Transverse colon (tissue), 4 donors: ENCODE data around the gene APOL5. TPM values are rescaled to one million over a fixed set of nuclear protein-coding genes. Genes with fewer than 3 reads are reported as not detected.

Source experiments
- DNase-seq: peaks from one replicate; pipeline ENCODE4 v3.0.0-alpha.2; 2019
- H3K27ac ChIP-seq, 4 donors: fragments of 200-600 bp; sonication (generic); 2 replicates each; pipeline ENCODE4 v1.5.1; 2016 to 2018; ENCODE audit warnings: inconsistent platforms in 4 of 4
- H3K27me3 ChIP-seq: fragments of 200-600 bp; sonication (generic); 2 replicates; pipeline ENCODE4 v1.5.1; 2017; ENCODE audit warnings: inconsistent platforms
- H3K36me3 ChIP-seq, 4 donors: fragments of 200-600 bp; sonication (generic); 2 replicates each; pipeline ENCODE4 v1.5.1; 2017 to 2019; ENCODE audit warnings: inconsistent platforms in 4 of 4
- H3K4me1 ChIP-seq, 4 donors: fragments of 200-600 bp; sonication (generic); 2 replicates each; pipeline ENCODE4 v1.5.1; 2017 to 2020; ENCODE audit warnings: inconsistent platforms in 4 of 4
- H3K4me3 ChIP-seq, 4 donors: fragments of 200-600 bp; sonication (generic); 1 replicate in 1 of 4; 2 replicates in 3 of 4; pipeline versions ENCODE4 v1.5.1 to v1.6.1; 2017 to 2019; ENCODE audit warnings: inconsistent platforms in 4 of 4
- H3K9me3 ChIP-seq, 2 donors: fragments of 200-600 bp; sonication (generic); 2 replicates each; pipeline ENCODE4 v1.5.1; 2017 to 2019; ENCODE audit warnings: inconsistent platforms in 2 of 2
- CTCF ChIP-seq, 5 experiments: fragments of 200-600 bp in 3 of 5; fragments of 450-650 bp in 2 of 5; sonication (generic) in 3 of 5; IDR thresholded peaks; 1 replicate in 2 of 5; 2 replicates in 3 of 5; pipeline ENCODE4 v1.5.1; 2016 to 2017; ENCODE audit warnings: antibody characterized with exemption in 5 of 5, inconsistent platforms in 3 of 5, mild to moderate bottlenecking in 2 of 5, moderate library complexity in 1 of 5
- EP300 ChIP-seq: sonication (generic); formaldehyde crosslinking; IDR thresholded peaks from one replicate; pipeline ENCODE4 v1.6.1; 2017; ENCODE audit warnings: antibody characterized with exemption, low read depth
- POLR2A ChIP-seq: fragments of 450-650 bp; IDR thresholded peaks from one replicate; pipeline ENCODE4 v1.6.1; 2016; ENCODE audit warnings: antibody characterized with exemption, mild to moderate bottlenecking, moderate library complexity
- POLR2AphosphoS5 ChIP-seq, 3 donors: sonication (generic); formaldehyde crosslinking; IDR thresholded peaks; one replicate each; pipeline ENCODE4 v1.6.1; 2016; ENCODE audit warnings: antibody characterized with exemption in 3 of 3
- WGBS, 2 donors: methylation state at CpG; one replicate each; pipeline ENCODE4 v1.1.5; 2018; ENCODE audit warnings: low coverage in 1 of 2; 5-methylcytosine and 5-hydroxymethylcytosine counted together
- in situ Hi-C, 4 donors: fragments of 200-750 bp; cut with MboI; loops; one replicate each; pipeline versions ENCODE4 v1.15.0 to v1.15.1; 2017; ENCODE audit warnings: low sequenced_read_pairs in 3 of 4, low pct_ligation_motif_present in 1 of 4, low pct_unique_long_range_greater_than_20kb in 1 of 4
- intact Hi-C: fragments of 100-400 bp; cut with DNase I; formaldehyde crosslinking; loops from one replicate; pipeline ENCODE4 v1.15.1; 2023; ENCODE audit warnings: low total_unique reads
- total RNA-seq, 4 donors: library from RNA; depleted of rRNA; stranded (reverse); fragments of >200 nt; gene quantifications; one replicate each; pipeline ENCODE4 v1.1.0, GENCODE V29; 2016

APOL5 gene
- total RNA-seq, 4 donors from 2014 or later = not detected

GRCh38 chr22:35681454-35682052 lies 36.1 kb upstream of the APOL5 start:
- TF ChIP-seq POLR2A (no peak), CTCF (IDR thresholded peaks at IDR 0.05) (no peak), EP300 (no peak), POLR2AphosphoS5 (IDR thresholded peaks at IDR 0.05) (no peak)
- no peak for DNase-seq
- intact Hi-C loops = no loop called here
- H3K4me3 ChIP-seq = no peak overlapping the region
- no peaks in the 10 kb centered on the region for H3K4me1 ChIP-seq
- H3K27me3 ChIP-seq = no peaks in the 10 kb centered on the region
- H3K36me3 ChIP-seq = no peaks in the 10 kb centered on the region
- no peaks in the 10 kb centered on the region for H3K9me3 ChIP-seq
- in situ Hi-C loops = no loop called here
- 55 to 82% methylated on average over 3 to 4 of the region's 4 CpGs for WGBS, 2 donors
- H3K27ac ChIP-seq = no peak overlapping the region

GRCh38 chr22:35683560-35683959 lies 34.1 kb upstream of the APOL5 start:
- H3K9me3 ChIP-seq = no peaks in the 10 kb centered on the region
- H3K4me1 ChIP-seq = no peaks in the 10 kb centered on the region
- TF ChIP-seq POLR2AphosphoS5 (IDR thresholded peaks at IDR 0.05) (no peak), POLR2A (no peak)
- no peak overlapping the region for H3K4me3 ChIP-seq
- no peaks in the 10 kb centered on the region for H3K27me3 ChIP-seq
- intact Hi-C loops = no loop called here
- no peak overlapping the region for H3K27ac ChIP-seq
- DNase-seq = no peak
- 75 to 77% methylated on average over 1 of the region's 1 CpG for WGBS, 2 donors
- H3K36me3 ChIP-seq = no peaks in the 10 kb centered on the region
- in situ Hi-C loops = no loop called here

GRCh38 chr22:35684270-35684700 lies 33.4 kb upstream of the APOL5 start:
- intact Hi-C loops (no loop called here), in situ Hi-C loops (no loop called here)
- WGBS, 2 donors = 46% methylated on average over 3 of the region's 3 CpGs; no CpG with 5 or more reads in 1 of the 2 donors
- no peak overlapping the region for H3K27ac ChIP-seq
- H3K4me1 ChIP-seq = no peaks in the 10 kb centered on the region
- no peaks in the 10 kb centered on the region for H3K27me3 ChIP-seq
- no peak for TF ChIP-seq POLR2AphosphoS5 (IDR thresholded peaks at IDR 0.05)
- TF ChIP-seq CTCF (IDR thresholded peaks at IDR 0.05) = no peak
- no peak for TF ChIP-seq POLR2A
- no peak for TF ChIP-seq EP300
- H3K4me3 ChIP-seq = no peak overlapping the region
- no peaks in the 10 kb centered on the region for H3K9me3 ChIP-seq
- DNase-seq = no peak
- no peaks in the 10 kb centered on the region for H3K36me3 ChIP-seq

- intact Hi-C loops (no loop called here), in situ Hi-C loops (no loop called here)
- no peaks in the 10 kb centered on the region for H3K4me1 ChIP-seq
Observed at GRCh38 chr22:35684732-35685131, 32.9 kb upstream of the APOL5 start.

More at GRCh38 chr22:35684732-35685131, 32.9 kb upstream of the APOL5 start:
- TF ChIP-seq POLR2AphosphoS5 (IDR thresholded peaks at IDR 0.05) (no peak), CTCF (IDR thresholded peaks at IDR 0.05) (no peak), EP300 (no peak), POLR2A (no peak)
- no peaks in the 10 kb centered on the region for H3K9me3 ChIP-seq
- H3K27ac ChIP-seq = no peak overlapping the region
- H3K4me3 ChIP-seq = no peak overlapping the region
- no peaks in the 10 kb centered on the region for H3K36me3 ChIP-seq
- no peaks in the 10 kb centered on the region for H3K27me3 ChIP-seq
- no peak for DNase-seq
